Suppressor macrophage treated with lipopolysaccharide for 1 hour (primary cell): ENCODE data around the gene PRCP.

Experiments
- DNase-seq, 3 donors: peaks; one replicate each; pipeline ENCODE4 v3.0.0-alpha.2; 2020 to 2022

Gene PRCP

GRCh38 chr11:82776377-82776776 is 123.9 kb downstream of the PRCP start:
- no peak for DNase-seq

DNA sequence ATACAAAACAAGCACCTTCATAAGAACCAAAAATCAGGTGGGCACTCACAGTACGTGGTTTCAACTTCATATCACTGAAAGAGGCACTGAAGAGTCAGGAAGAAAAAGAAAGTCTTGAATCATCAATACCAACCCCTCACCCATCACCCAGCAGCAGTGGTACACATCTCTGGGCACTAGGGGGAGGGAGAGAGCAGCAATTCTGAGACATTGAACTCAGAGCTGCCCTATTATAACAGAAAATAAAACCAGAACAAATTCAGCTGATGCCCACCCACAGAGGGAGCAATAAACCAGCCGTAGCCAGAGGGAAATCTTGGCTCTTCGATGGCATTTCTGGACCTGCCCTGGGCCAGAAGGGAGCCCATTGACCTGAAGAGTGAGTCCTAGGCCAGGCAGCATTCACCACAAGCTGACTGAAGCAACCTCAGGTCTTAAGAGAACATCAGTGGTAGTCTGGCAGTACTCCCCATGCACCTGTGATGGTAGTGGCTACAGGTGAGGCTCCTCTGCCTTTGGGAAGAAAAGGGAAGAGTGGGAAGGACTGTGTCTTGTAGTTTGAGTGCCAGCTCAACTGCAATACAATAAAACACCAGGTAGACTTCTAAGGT is 124.4 kb downstream of the PRCP start:
- DNase-seq: peak; percentile 56 to 73 (median 67)

DNA sequence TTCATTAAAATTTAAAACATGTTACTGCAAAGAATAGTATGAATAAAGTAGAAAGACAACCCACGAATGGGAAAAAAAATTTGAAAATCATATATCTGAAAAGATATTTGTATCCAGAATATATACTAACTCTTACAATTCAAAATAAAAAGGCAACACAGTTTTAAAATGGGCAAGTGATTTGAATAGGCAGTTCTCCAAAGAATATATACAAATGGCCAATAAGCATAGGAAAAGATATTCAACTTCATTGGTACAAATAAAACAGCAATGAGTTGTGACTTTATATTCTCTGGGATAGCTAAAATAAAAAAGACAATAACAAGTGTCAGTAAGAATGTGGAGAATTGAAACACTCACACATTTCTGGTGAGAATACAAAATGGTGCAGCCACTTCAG is 125.0 kb downstream of the PRCP start:
- DNase-seq: no peak
